PFSK-1 (cell line): ENCODE results near the gene VPS25.

Source experiments
- FOXP2 ChIP-seq: optimal IDR thresholded peaks from 2 replicates; pipeline ENCODE3; 2011; ENCODE audit warnings: borderline replicate concordance, control low read depth, inconsistent platforms; ENCODE audit not compliant: insufficient read depth; ENCODE audit errors: extremely low read length, extremely low read depth
- POLR2AphosphoS5 ChIP-seq: IDR thresholded peaks from 2 replicates; pipeline ENCODE4 v1.6.1; 2012; ENCODE audit warnings: low read depth, mild to moderate bottlenecking, control low read depth, low read length, moderate library complexity
- SIN3A ChIP-seq: IDR thresholded peaks from 2 replicates; pipeline ENCODE4 v1.6.1; 2012; ENCODE audit warnings: mild to moderate bottlenecking, low read length, moderate library complexity, borderline replicate concordance; ENCODE audit not compliant: insufficient read depth
- TAF1 ChIP-seq: IDR thresholded peaks from 2 replicates; pipeline ENCODE4 v1.6.1; 2012; ENCODE audit warnings: low read length, control low read depth, borderline replicate concordance; ENCODE audit not compliant: insufficient read depth
- TF ChIP-seq, protein P1 (sequence below), 2 experiments: IDR thresholded peaks; 2 replicates each; pipeline versions ENCODE4 v1.6.1 to v1.8.0; 2011 to 2012; ENCODE audit warnings: low read depth in 2 of 2, low read length in 2 of 2, control low read depth in 1 of 2, inconsistent platforms in 1 of 2, mild to moderate bottlenecking in 1 of 2, moderate library complexity in 1 of 2; ENCODE audit not compliant: insufficient read depth in 1 of 2

The VPS25 gene

DNA sequence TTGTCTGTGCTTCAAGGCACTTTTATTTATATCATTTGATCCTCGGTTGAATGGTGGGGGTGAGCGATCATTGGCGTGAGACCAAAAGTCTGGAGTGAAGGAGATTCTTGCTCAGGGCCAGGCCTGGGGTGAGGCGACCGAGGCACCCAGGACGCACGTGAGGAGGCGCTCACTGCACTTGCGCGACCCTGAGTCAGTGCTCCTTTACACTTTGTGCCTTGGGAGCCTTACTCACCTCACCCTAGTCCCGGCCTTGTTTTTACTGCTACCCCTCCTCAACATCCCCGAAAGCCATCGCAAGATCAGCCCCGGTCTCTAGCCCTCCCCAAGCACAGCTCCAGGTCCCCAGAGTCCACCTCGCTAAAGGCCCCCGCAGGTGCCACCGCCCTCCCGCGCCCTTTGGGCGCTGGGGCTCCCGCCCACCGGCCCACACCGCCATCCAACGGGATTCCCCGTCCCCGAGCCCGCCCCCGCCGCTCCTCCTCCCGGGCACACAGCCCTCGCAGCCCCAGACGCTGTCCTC, 28.9 kb upstream of the VPS25 start:
- TF ChIP-seq POLR2AphosphoS5 (no peak), TAF1 (no peak), FOXP2 (no peak), SIN3A (0 out of 2 replicates have a peak, but pooled peaks have one; percentile 35)

DNA sequence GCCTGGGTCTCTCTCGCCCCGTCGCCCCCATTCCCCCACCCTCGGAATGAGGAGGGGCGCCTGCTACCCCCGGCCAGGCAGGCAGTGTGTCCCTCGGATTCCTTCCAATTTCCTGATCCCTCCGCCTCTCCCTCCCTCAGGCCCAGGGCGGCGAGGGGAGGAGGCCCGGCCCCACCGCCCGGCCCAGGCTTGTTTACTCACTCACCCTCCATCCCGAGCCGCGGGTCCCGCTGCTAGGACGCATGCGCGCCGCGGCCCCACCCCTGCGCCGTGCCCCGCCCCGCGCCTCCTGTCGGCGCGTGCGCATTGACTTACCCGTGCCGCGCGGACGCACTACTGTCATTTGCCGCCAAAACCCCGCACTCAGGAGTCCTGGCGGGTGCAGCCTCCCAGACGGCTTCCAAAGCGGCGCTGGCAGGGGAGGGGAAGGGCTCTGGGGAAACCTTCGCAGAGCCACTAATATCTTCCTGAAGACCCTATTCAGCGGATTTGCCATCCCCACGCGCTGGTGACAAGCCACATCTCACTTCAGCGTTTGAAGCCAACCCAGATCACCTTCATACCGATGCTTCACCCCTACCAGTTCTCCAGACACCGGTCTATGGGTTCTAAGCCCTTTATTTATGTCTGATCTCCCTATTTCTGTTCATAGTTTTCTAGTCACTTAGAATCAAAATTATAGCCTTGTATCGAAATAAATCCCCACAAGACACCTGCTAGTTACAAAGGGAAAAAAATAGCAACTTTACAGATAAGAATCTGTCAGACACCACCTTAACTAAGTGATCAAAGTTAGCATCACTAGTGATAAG, 28.2 kb upstream of the VPS25 start, which contains the start of gene EZH1:
EZH1 (minus strand) TSS at position 235 of the 812 bp plus-strand sequence. CDS start 16,099 bp downstream, outside the sequence.
- peak; percentile 94 for TF ChIP-seq FOXP2
- TF ChIP-seq, protein P1, sequence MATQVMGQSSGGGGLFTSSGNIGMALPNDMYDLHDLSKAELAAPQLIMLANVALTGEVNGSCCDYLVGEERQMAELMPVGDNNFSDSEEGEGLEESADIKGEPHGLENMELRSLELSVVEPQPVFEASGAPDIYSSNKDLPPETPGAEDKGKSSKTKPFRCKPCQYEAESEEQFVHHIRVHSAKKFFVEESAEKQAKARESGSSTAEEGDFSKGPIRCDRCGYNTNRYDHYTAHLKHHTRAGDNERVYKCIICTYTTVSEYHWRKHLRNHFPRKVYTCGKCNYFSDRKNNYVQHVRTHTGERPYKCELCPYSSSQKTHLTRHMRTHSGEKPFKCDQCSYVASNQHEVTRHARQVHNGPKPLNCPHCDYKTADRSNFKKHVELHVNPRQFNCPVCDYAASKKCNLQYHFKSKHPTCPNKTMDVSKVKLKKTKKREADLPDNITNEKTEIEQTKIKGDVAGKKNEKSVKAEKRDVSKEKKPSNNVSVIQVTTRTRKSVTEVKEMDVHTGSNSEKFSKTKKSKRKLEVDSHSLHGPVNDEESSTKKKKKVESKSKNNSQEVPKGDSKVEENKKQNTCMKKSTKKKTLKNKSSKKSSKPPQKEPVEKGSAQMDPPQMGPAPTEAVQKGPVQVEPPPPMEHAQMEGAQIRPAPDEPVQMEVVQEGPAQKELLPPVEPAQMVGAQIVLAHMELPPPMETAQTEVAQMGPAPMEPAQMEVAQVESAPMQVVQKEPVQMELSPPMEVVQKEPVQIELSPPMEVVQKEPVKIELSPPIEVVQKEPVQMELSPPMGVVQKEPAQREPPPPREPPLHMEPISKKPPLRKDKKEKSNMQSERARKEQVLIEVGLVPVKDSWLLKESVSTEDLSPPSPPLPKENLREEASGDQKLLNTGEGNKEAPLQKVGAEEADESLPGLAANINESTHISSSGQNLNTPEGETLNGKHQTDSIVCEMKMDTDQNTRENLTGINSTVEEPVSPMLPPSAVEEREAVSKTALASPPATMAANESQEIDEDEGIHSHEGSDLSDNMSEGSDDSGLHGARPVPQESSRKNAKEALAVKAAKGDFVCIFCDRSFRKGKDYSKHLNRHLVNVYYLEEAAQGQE (IDR thresholded peaks at IDR 0.05; ENCODE audit: insufficient read depth in 1 of 2, low read depth in 2 of 2, low read length in 2 of 2): 0 out of 4 replicates have a peak, but pooled peaks of 1 of the 2 experiments have one; percentile 28
- no peak; the same call in 1 of the 2 replicates for TF ChIP-seq TAF1
- TF ChIP-seq SIN3A: no peak
- TF ChIP-seq POLR2AphosphoS5: peak; percentile 57; the same call in 1 of the 2 replicates

DNA sequence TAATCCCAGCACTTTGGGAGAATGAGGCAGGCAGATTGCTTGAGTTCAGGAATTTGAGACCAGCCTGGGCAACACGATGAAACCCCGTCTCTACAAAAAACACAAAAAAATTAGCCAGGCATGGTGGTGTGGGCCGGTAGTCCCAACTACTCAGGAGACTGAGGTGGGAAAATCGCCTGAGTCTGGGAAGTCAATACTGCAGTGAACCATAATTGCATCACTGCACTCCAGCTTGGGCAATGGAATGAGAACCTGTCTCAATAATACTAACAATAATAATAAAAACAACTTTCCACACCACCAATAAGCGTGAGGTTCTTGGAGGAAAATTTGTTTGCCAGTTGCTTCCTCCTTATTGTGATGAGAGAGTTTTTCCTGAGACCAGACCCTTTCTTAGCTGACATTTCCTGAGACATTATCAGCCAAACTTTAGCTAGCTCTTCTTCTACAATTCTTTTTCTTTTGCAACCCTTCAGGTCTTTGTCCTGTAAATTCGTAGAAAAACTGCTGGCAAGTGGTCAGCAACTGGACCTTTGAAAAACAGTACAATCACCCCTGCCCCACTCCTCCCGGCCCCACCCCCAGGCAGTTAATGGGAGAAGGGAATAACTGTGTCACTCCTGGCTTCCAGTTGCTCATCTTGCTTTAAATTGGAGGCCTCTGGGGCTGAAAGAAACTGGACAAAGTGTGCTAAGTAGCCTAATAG, 24.9 kb upstream of the VPS25 start:
- TF ChIP-seq, protein P1 (IDR thresholded peaks at IDR 0.05; ENCODE audit: insufficient read depth in 1 of 2, low read depth in 2 of 2, low read length in 2 of 2): no peak
- no peak for TF ChIP-seq SIN3A
- TF ChIP-seq FOXP2: no peak
- no peak for TF ChIP-seq POLR2AphosphoS5
- no peak for TF ChIP-seq TAF1

DNA sequence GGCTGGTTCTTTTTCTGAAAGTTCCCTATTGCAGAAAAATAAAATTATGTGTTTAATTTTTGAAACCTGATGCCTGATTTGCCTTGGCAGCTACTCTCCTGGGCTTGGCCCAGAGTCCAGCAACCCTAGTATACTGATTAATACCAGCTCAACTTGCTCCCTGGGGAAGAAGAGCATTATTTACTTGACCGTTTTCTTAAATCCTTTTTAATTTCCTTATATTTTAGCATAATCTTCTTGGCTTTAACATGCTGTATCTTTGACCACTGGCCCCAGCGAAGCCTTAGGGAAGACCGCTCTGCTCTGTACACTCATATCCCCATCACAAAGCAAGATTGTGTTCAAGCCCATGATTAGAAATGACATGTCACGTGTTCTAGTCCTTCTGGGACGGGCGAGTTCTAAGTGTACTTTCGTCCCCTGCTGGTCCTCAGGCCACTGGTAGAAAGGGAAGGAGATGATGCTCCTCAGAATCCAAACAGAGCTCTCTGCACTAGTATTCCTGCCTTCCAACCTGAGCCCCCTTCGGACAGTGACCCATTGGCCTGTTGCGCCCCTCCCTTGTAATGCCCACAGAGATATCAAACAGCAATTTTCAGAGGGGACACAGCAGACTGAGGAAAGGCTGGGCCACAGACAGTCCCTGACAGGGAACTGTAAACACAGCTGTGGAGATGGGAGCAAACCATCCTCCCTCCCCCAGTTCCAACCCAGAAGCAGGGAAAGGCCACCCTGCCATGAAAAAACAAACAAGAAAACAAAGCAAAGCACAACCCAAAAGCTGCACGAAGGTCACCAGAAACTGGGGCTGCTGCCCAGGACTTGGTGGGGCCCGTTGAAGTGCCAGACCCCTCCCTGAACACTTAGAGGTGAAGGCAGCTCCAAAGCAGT, 24.1 kb upstream of the VPS25 start:
- TF ChIP-seq FOXP2: no peak
- TF ChIP-seq POLR2AphosphoS5: no peak
- TF ChIP-seq SIN3A: no peak
- TF ChIP-seq, protein P1 (IDR thresholded peaks at IDR 0.05; ENCODE audit: insufficient read depth in 1 of 2, low read depth in 2 of 2, low read length in 2 of 2): no peak
- TF ChIP-seq TAF1: no peak

DNA sequence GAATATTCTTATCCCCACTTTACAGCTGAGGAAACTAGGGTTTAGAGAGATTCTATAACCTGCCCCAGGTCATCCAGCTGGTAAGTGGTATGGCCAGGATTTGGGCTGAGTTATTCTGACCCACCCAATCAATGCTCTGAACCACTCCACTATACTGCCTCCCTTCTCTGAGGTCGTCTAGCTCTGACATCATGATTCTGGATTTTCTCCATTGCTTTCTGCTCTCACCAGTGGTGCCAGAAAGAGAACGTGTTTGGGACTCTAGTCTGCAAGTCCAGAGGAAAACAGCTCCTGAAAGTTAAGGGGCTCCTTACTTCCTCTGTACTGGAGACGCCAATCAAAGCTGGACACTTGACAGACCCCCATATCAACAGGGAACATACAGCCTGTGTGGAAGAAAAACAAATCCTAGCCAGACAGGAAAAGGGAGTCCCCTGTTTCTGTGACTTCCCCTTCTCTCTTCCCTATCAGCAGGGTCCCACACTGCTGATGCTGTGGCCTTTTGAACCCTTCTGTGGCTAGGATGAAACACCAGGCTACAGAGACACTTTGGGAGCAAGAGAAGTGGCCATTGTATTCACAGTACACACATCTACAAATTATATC, 22.4 kb upstream of the VPS25 start:
- TF ChIP-seq SIN3A (no peak), POLR2AphosphoS5 (no peak), TAF1 (no peak), FOXP2 (no peak)
- TF ChIP-seq, protein P1 (IDR thresholded peaks at IDR 0.05; ENCODE audit: insufficient read depth in 1 of 2, low read depth in 2 of 2, low read length in 2 of 2): no peak
